HG02981 (cell line): ENCODE measurements around the gene TBC1D2.

Source experiments
- ATAC-seq: cut with Tn5 transposase; IDR thresholded peaks from one replicate; pipeline ENCODE4 v1.9.1; 2021; ENCODE audit warnings: mild to moderate bottlenecking, moderate library complexity; ENCODE audit not compliant: unreplicated experiment

Gene TBC1D2

DNA sequence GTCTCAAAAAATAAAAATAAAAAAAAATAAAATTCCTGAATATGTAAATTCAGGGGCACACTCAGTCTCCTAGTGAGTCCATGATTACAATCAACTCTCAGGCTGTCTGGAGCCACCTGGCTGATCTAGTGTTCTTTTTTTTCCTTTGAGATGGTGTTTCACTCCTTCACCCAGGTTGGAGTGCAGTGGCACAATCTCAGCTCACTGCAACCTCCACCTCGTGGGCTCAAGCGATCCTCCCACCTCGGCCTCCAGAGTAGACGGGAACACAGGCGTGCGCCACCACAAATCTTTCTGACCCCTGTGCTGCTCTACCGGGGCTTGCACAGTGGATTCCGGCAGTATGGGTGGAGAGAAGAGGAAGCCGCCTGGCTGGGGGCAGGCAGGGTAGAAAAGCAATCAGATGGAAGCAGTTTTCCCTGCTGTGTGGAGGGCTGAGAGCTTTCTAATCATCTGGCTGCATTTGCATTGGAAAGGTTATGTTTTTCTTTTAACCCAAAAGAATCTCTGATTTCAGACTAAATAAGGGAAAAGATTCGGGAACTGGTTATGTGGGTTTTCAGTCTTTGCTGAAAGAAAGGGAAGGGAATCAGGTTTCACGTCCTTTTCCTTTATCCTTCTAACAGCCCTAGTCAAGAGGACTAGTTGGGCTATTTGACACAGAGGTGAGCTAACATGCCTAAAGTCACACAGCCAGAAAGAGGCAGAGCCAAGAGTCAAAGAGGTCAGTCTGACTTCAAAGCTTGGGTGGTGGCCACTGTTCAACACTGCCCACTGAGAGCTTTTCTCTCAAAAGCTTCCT, 36.7 kb downstream of the TBC1D2 start:
- no peak for ATAC-seq

- ATAC-seq: no peak
Observed at GRCh38 chr9:98217255-98217654, 38.2 kb downstream of the TBC1D2 start.

GRCh38 chr9:98216391-98216790, 39.1 kb downstream of the TBC1D2 start:
- ATAC-seq: no peak

GRCh38 chr9:98215821-98216220, 39.6 kb downstream of the TBC1D2 start:
- no peak for ATAC-seq

GRCh38 chr9:98215271-98215670, 40.2 kb downstream of the TBC1D2 start:
- no peak for ATAC-seq

DNA sequence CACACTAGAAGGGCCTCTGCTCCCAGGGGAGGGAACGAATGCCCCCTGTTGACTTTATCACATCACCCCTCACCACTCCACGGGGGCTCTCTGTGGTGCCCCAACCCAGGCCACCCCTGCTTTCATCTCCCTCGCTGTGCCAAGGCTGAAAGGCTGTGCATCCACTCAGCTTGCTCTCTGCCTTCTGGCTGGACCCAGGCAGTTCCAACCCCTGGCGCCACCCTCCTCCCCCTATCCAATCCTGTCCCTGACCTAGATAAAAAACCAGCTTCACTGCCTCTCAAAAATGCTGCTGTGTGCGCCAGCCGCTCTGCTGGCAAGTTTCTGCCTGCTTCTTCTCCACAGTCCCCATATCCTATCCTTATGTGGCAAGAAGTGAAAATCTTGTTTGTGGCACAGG, 40.6 kb downstream of the TBC1D2 start:
- no peak for ATAC-seq

DNA sequence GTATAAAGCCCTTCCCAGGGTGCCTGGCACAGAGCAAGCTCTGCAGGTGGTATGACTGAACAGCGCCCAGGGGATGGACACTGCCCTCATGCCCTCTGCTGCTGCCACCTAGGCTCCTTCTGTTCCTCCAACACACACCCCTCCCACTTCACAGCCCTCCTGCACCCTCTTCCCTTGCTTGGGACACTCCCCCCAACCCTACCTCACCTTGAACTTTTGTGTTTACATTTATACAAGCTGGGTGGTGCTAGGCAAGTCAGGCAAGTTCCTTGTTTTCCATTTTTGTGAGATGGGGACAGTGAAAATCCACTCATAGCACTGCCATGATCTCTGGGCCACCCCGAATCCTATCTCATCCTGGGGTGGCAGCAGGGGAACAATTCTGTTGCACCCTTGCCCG, 44.2 kb downstream of the TBC1D2 start:
- ATAC-seq: no peak

- ATAC-seq: no peak
Observed at GRCh38 chr9:98210435-98210834, 45.0 kb downstream of the TBC1D2 start.

DNA sequence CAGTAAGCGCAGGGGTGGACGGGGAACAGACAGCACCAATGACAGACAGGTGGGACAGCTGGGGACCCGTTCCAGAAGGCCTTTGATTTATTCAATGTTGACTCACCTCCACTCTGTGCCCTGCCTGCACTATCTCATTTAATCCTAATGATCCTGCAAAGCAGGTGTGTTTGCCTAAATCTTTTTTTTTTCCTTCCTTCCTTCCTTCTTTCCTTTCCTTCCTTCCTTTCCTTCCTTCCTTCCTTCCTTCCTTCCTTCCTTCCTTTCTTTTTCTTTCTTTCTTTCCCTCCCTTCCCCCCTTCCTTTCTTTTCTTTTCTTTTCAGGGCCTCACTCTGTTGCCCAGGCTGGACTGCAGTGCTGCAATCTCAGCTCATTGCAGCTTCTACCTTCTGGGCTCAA, 45.9 kb downstream of the TBC1D2 start:
- no peak for ATAC-seq

DNA sequence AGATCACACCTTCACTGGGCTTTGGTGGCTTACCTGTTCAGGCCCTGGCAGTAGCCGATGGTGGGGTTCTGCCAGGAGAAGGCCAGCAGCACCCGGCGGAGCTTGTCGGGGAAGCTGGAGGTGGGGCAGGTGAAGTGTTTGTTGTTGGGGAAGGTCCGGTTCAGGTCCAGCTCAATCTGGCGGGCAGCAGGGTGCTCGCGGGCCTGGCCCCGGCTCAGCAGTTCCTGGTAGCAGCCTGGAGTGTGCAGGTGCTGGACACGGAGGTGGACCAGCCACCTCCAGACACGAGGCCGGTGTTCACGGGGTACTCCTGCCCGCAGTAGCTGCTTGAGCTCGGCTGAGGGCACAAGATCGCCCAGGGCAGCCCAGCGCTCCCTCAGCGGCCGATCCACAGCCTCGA, 46.8 kb downstream of the TBC1D2 start:
- no peak for ATAC-seq

DNA sequence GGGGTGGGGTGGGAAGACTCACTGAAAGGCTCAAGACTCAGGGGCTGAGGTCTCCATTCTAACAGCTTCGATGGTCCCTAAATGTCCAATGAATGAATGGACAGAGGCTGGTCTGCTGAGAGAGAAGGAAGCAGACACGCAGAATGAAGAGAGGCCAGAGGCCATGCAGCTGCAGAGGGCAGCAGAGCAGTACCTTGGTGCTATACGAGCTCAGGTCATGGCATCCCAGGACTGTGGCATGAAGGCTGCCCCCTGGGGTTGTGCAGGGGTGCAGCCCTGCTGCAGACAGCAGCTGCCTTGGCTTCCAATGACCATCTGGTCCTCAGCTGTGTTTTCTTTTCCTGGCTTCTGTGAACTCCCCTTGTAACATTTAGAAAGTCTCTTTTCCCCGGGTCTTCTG, 47.8 kb downstream of the TBC1D2 start:
- ATAC-seq: no peak

DNA sequence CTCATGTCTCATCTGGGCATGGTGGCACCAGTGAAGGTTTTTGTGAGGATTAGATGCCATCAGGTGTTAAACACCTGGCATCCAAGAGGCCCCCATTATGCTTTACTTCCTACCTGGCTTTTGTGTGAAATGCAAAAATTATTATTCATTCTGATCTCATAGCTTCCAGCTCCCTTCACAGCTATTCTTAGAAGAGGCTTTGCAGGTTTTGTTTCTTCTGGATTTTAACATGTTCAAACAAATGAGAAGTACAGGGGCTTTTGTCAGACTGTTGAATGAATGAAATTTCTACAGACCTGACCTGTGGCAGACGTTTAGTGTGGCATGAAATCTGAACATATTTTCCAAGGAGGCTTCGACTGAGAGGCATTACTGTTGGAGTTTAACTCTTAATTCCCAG, 48.7 kb downstream of the TBC1D2 start:
- no peak for ATAC-seq

GRCh38 chr9:98204692-98205091, 50.8 kb downstream of the TBC1D2 start:
- no peak for ATAC-seq

DNA sequence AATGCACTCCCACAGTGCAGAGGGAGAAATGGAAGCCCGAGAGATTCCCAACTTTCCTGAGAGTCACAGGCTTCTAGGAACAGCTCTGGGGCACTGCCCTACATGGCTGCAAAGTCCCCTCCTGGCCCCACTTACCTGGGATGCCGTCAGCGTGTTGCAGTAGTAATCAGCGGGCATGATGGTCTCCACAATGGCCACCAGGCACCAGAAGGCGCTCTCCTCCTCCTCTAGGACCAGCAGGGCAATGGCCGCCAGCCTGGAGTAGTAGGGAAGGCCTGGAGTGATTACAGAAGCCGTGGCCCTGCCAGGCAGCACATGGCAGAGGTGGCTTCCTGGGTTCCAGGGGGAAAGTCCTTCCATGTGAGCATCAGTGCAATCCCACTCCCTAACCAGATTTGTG, 52.3 kb downstream of the TBC1D2 start:
- ATAC-seq: no peak

- ATAC-seq: no peak
Observed at GRCh38 chr9:98202252-98202651, 53.2 kb downstream of the TBC1D2 start.

DNA sequence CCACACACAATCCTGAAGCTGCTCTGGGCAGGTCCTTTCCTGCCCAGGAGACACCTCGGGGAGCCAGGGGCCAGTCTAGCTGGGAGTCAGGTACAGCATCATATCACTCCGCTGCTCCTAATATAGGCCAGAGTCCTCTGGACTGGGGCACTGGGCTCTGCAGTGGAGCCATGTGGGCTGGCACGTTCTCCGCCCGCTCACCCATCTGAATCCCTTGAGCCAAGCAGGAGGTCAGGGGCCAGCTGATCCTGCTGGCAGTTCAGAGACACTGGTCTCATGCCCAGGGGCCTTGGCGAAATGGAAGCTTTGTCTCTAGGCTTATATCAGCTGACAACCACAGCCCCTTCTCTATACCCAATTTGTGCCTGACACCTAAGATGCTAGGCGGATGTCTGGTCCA, 53.7 kb downstream of the TBC1D2 start:
- ATAC-seq: no peak

GRCh38 chr9:98201102-98201501, 54.3 kb downstream of the TBC1D2 start:
- no peak for ATAC-seq

DNA sequence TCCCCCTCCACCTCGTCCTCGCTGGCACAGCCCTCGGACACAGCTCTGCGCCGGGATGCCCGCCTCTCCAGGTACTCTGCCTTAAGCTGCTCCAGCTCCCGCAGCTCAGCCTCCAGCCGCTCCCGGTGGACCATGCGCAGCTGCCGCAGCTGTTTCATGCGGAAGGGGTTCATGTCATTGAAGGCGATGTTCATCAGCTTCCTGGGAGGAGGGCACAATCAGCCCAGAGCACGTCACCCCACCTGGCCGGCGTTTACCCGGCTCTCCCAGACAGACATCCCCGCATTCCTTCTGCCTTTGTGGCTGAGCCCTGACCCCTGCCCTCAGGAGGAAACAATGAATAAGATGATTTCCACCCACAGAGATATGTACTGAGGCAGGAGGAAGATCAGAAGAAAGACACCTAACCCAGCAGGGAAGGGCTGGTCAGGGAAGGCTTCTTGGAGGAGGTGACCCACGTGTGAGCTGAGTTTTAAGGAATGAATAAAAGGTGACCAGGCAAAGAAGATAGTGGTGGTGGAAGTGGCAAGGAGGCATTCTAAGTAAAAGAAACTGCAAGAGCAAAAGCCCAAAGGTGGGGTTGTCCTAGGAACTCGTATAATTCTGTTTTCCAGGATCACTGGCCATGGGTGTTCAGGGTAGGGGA, 55.9 kb downstream of the TBC1D2 start:
- ATAC-seq: no peak

- ATAC-seq: no peak
Observed at GRCh38 chr9:98195671-98196070, 59.8 kb downstream of the TBC1D2 start.

DNA sequence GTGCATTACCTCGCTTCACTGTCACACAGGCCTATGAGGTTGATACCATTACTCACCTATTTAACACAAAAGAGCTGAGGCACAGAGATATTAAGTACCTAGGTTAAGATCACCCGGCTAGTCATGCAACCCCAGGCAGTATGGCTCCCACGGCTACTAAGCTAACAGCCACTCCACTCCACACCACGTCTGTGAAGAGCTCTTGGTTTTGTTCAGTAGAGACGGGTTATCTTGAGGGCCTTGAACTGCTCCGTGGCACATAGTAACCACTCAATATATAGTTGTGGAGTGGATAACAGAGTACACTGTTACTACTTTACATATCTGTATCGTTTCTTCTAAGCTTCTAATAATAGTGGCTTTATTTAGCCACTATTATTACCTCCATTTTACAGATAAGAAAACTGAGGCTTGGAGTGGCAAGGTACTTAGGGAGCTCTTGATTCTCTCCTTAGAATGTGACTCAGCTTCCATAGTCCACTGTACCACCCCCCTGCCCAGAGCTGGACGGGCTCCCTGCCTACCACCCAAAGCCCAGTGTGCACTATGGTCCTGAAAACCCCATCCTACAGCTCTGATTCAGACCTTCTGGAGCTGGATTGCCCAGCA, 62.0 kb downstream of the TBC1D2 start:
- no peak for ATAC-seq

DNA sequence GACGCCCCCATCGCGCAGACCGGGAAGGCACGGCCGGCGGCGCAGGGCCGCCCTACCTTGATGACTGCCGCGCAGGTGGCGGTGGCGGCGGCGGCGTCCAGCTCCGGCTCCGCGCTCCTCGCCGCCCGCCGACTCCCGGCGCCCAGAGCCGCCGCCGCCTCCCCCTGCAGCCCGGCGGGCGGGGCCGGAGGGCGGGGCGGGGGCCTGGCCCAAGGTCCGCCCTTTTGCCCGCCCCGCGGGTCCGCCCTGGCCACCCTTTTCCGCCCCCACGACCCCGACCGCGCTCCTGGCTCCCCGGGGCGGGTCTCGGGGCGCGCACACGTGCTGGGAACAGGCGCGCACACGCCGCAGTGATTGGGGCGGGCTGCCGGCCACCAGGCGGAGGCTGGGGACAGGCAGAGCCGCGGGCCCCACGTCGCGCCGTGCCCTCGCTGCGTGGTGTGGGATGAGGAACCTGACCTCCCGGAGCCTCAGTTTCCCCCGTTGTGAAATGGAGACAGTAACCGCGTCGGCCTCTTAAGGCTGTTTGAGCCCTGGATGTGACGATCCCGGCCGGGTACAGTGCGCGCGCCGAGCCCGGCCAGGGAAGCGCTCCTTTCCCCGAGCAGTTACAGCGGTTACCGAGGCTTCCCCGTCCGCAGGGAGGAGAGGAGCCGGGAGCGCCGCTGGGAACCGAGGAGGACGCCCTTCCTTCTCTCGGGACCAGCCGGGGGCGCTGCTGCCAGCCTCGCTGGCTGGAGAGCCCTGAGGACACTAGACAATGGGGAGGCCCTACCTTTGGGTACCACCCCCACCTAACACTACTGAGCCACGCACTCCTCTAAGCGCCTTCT, 62.7 kb downstream of the TBC1D2 start, which contains the start of gene CORO2A:
Gene CORO2A, minus strand, starts transcription at position 135 of the 833 bp plus-strand sequence. CDS start 34,977 bp downstream, outside the sequence.
- peak; percentile 59 for ATAC-seq
